ENCODE data around the gene IPO7. TPM values are rescaled to one million over a fixed set of nuclear protein-coding genes. Genes with fewer than 3 reads are reported as not detected.

IPO7 gene
- polyA plus RNA-seq, 3 donors: 7.0 to 12.9 (median 8.1) TPM

- Histone ChIP-seq H3K79me2 (ENCODE audit: insufficient read depth, low read length) (peaks cover 66% of the 10 kb centered on the region), H2AFZ (ENCODE audit: insufficient read depth, low read depth, low read length, poor library complexity, severe bottlenecking) (peak overlapping the region; percentile 69), H3K27me3 (ENCODE audit: control insufficient read depth in 2 of 2, insufficient read depth in 2 of 2, low read length in 2 of 2) (no peaks in the 10 kb centered on the region), H3K4me3 (replicated peaks in 1 of 3; ENCODE audit: low read depth in 2 of 3, low read length in 3 of 3) (peak overlapping the region; percentile 76 to 97 (median 89)), H3K9ac (ENCODE audit: insufficient read depth, low read length, poor library complexity, severe bottlenecking) (peak overlapping the region; percentile 98), H3K36me3 (replicated peaks in 1 of 2; ENCODE audit: control insufficient read depth in 1 of 2, insufficient read depth in 2 of 2, low read length in 2 of 2) (peaks cover 0 to 5% of the 10 kb centered on the region in 2 donors), H3K27ac (ENCODE audit: low read depth in 1 of 2, low read length in 2 of 2) (peak overlapping the region; percentile 91 to 94), H4K20me1 (ENCODE audit: insufficient read depth, low read length) (peaks cover 9% of the 10 kb centered on the region), H3K4me1 (ENCODE audit: control insufficient read depth in 1 of 2, insufficient read depth in 2 of 2, low read length in 2 of 2) (peaks cover 15 to 25% of the 10 kb centered on the region in 2 donors), H3K9me3 (replicated peaks in 1 of 2; ENCODE audit: control insufficient read depth in 1 of 2, insufficient read depth in 1 of 2, low read length in 2 of 2) (no peaks in the 10 kb centered on the region), H3K4me2 (replicated peaks; ENCODE audit: extremely low read depth, low read length, poor library complexity, severe bottlenecking) (peak overlapping the region; percentile 91)
- Mint-ChIP-seq H3K27me3 (ENCODE audit: low read depth in 3 of 3) (no peaks in the 10 kb centered on the region), H3K4me1 (peaks cover 28% of the 10 kb centered on the region), H3K27ac (peak overlapping the region; percentile 86 to 98 (median 96)), H3K4me3 (peak overlapping the region; percentile 91 to 94), H3K36me3 (peaks cover 5 to 13% of the 10 kb centered on the region in 2 donors), H3K9me3 (peaks cover 0 to 2% (median 0%) of the 10 kb centered on the region in 7 donors)
- no peak for TF ChIP-seq CTCF (IDR thresholded peaks at IDR 0.05)
- peak; percentile 15 to 40 (median 30) for DNase-seq
- intact Hi-C loops (cut with micrococcal nuclease): loop anchor here in 1 of 2 donors (10.0 kb wide), 1 partner anchor 843 kb away; the partner anchor contains the start of gene ADM
- WGBS (ENCODE audit: insufficient coverage): 0% methylated on average over 2 of the region's 10 CpGs
Observed at GRCh38 chr11:9461760-9462134, 77.3 kb downstream of the IPO7 start.

GRCh38 chr11:9462172-9462799, 77.8 kb downstream of the IPO7 start:
- peaks cover 14% of the 10 kb centered on the region for H4K20me1 ChIP-seq (ENCODE audit: insufficient read depth, low read length)
- intact Hi-C loops (cut with micrococcal nuclease): loop anchor here in 1 of 2 donors (10.0 kb wide), 1 partner anchor 843 kb away; the partner anchor contains the start of gene ADM
- H2AFZ ChIP-seq (ENCODE audit: insufficient read depth, low read depth, low read length, poor library complexity, severe bottlenecking): peak overlapping the region; percentile 69
- peaks cover 15 to 25% of the 10 kb centered on the region in 2 donors for H3K4me1 ChIP-seq (ENCODE audit: control insufficient read depth in 1 of 2, insufficient read depth in 2 of 2, low read length in 2 of 2)
- H3K36me3 ChIP-seq (replicated peaks in 1 of 2; ENCODE audit: control insufficient read depth in 1 of 2, insufficient read depth in 2 of 2, low read length in 2 of 2): peaks cover 0 to 5% of the 10 kb centered on the region in 2 donors
- H3K27ac Mint-ChIP-seq: peak overlapping the region; percentile 86 to 98 (median 96)
- no peaks in the 10 kb centered on the region for H3K9me3 ChIP-seq (replicated peaks in 1 of 2; ENCODE audit: control insufficient read depth in 1 of 2, insufficient read depth in 1 of 2, low read length in 2 of 2)
- no peaks in the 10 kb centered on the region for H3K27me3 ChIP-seq (ENCODE audit: control insufficient read depth in 2 of 2, insufficient read depth in 2 of 2, low read length in 2 of 2)
- peak overlapping the region; percentile 39 to 91 for H3K27ac ChIP-seq (ENCODE audit: low read depth in 1 of 2, low read length in 2 of 2)
- peak overlapping the region; percentile 98 for H3K9ac ChIP-seq (ENCODE audit: insufficient read depth, low read length, poor library complexity, severe bottlenecking)
- H3K4me3 ChIP-seq (replicated peaks in 1 of 3; ENCODE audit: low read depth in 2 of 3, low read length in 3 of 3): peak overlapping the region; percentile 76 to 97 (median 89)
- peak overlapping the region; percentile 91 for H3K4me2 ChIP-seq (replicated peaks; ENCODE audit: extremely low read depth, low read length, poor library complexity, severe bottlenecking)
- H3K79me2 ChIP-seq (ENCODE audit: insufficient read depth, low read length): peaks cover 72% of the 10 kb centered on the region
- H3K9me3 Mint-ChIP-seq: peaks cover 0 to 2% (median 0%) of the 10 kb centered on the region in 7 donors
- H3K4me3 Mint-ChIP-seq: peak overlapping the region; percentile 91 to 94
- TF ChIP-seq CTCF (IDR thresholded peaks at IDR 0.05): no peak
- no peaks in the 10 kb centered on the region for H3K27me3 Mint-ChIP-seq (ENCODE audit: low read depth in 3 of 3)
- no peak for DNase-seq
- H3K36me3 Mint-ChIP-seq: peaks cover 5 to 17% of the 10 kb centered on the region in 2 donors
- peaks cover 28% of the 10 kb centered on the region for H3K4me1 Mint-ChIP-seq
- WGBS (ENCODE audit: insufficient coverage): 93% methylated on average over 14 of the region's 16 CpGs
